Loucy (cell line): ENCODE measurements around the gene CDC14A.
"Not testable (repeated sequence)": the region's sequence is repeated elsewhere in the genome, so short reads cannot be mapped to it uniquely, and the experiment has no call there.

Experiments
- H2AFZ ChIP-seq: fragments of 200-600 bp; sonication (generic); 2 replicates; pipeline ENCODE4 v1.6.0; 2016; ENCODE audit warnings: antibody characterized with exemption, mild to moderate bottlenecking, low read length, moderate library complexity
- H3F3A ChIP-seq: fragments of 200-600 bp; 2 replicates; pipeline ENCODE4 v1.6.0; 2016; ENCODE audit warnings: antibody characterized with exemption, low read depth, mild to moderate bottlenecking
- H3K27me3 ChIP-seq: fragments of 200-600 bp; sonication (generic); 2 replicates; pipeline ENCODE4 v1.6.1; 2014; ENCODE audit warnings: low read length, mild to moderate bottlenecking; ENCODE audit not compliant: insufficient read depth, poor library complexity, severe bottlenecking
- H3K36me3 ChIP-seq: fragments of 200-600 bp; sonication (generic); 2 replicates; pipeline ENCODE4 v1.6.1; 2016; ENCODE audit warnings: low read length; ENCODE audit not compliant: insufficient read depth
- H3K4me1 ChIP-seq: fragments of 200-600 bp; sonication (generic); 2 replicates; pipeline ENCODE4 v1.5.1; 2014; ENCODE audit warnings: low read length, mild to moderate bottlenecking; ENCODE audit not compliant: insufficient read depth, poor library complexity, severe bottlenecking
- H3K4me2 ChIP-seq: fragments of 200-600 bp; sonication (generic); 2 replicates; pipeline ENCODE4 v1.6.0; 2014; ENCODE audit warnings: antibody characterized with exemption, low read length, low read depth, mild to moderate bottlenecking; ENCODE audit not compliant: poor library complexity, severe bottlenecking
- H3K4me3 ChIP-seq: fragments of 200-600 bp; sonication (generic); 2 replicates; pipeline ENCODE4 v1.5.1; 2014; ENCODE audit warnings: low read length, mild to moderate bottlenecking, mixed read lengths; ENCODE audit not compliant: poor library complexity, severe bottlenecking
- H3K79me2 ChIP-seq: fragments of 200-600 bp; sonication (generic); 2 replicates; pipeline ENCODE4 v1.6.1; 2014; ENCODE audit warnings: low read length; ENCODE audit not compliant: insufficient read depth
- H3K9ac ChIP-seq: fragments of 200-600 bp; sonication (generic); 2 replicates; pipeline ENCODE4 v1.6.0; 2014; ENCODE audit warnings: mild to moderate bottlenecking, low read depth, low read length, moderate library complexity; ENCODE audit not compliant: poor library complexity, severe bottlenecking
- H3K9me2 ChIP-seq: fragments of 200-600 bp; sonication (generic); replicated peaks from 2 replicates; pipeline ENCODE4 v1.6.1; 2016; ENCODE audit warnings: low read depth, low read length, mixed read lengths
- H3K9me3 ChIP-seq: fragments of 200-600 bp; sonication (generic); 2 replicates; pipeline ENCODE4 v1.6.1; 2014; ENCODE audit warnings: mild to moderate bottlenecking, antibody characterized with exemption, low read length, low read depth; ENCODE audit not compliant: insufficient read depth
- H4K20me1 ChIP-seq: fragments of 200-600 bp; sonication (generic); 2 replicates; pipeline ENCODE4 v1.6.0; 2014; ENCODE audit warnings: antibody characterized with exemption, low read length, mild to moderate bottlenecking; ENCODE audit not compliant: insufficient read depth, poor library complexity, severe bottlenecking
- EZH2phosphoT487 ChIP-seq: fragments of 200-600 bp; IDR thresholded peaks from 2 replicates; pipeline ENCODE4 v1.6.1; 2018; ENCODE audit warnings: antibody characterized with exemption, mild to moderate bottlenecking, moderate library complexity, borderline replicate concordance
- TF ChIP-seq, protein P1 (sequence below): fragments of 200-600 bp; sonication (generic); conservative IDR thresholded peaks from 2 replicates; pipeline ENCODE4 v1.5.1; 2014; ENCODE audit warnings: mild to moderate bottlenecking, antibody characterized with exemption, low read length

CDC14A gene

GRCh38 chr1:100363831-100364230, 11.5 kb downstream of the CDC14A start:
- Histone ChIP-seq H2AFZ (no peak overlapping the region), H3K9me3 (no peaks in the 10 kb centered on the region), H3K4me1 (peaks cover 32% of the 10 kb centered on the region), H3K79me2 (peaks cover 72% of the 10 kb centered on the region), H3K9me2 (no peaks in the 10 kb centered on the region), H3K4me3 (no peak overlapping the region), H4K20me1 (no peaks in the 10 kb centered on the region), H3F3A (no peaks in the 10 kb centered on the region), H3K9ac (no peak overlapping the region), H3K4me2 (no peak overlapping the region), H3K27me3 (no peaks in the 10 kb centered on the region), H3K36me3 (peaks cover 4% of the 10 kb centered on the region; the same call in 1 of the 2 replicates)
- TF ChIP-seq, protein P1, sequence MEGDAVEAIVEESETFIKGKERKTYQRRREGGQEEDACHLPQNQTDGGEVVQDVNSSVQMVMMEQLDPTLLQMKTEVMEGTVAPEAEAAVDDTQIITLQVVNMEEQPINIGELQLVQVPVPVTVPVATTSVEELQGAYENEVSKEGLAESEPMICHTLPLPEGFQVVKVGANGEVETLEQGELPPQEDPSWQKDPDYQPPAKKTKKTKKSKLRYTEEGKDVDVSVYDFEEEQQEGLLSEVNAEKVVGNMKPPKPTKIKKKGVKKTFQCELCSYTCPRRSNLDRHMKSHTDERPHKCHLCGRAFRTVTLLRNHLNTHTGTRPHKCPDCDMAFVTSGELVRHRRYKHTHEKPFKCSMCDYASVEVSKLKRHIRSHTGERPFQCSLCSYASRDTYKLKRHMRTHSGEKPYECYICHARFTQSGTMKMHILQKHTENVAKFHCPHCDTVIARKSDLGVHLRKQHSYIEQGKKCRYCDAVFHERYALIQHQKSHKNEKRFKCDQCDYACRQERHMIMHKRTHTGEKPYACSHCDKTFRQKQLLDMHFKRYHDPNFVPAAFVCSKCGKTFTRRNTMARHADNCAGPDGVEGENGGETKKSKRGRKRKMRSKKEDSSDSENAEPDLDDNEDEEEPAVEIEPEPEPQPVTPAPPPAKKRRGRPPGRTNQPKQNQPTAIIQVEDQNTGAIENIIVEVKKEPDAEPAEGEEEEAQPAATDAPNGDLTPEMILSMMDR: no peak
- no peak for TF ChIP-seq EZH2phosphoT487

DNA sequence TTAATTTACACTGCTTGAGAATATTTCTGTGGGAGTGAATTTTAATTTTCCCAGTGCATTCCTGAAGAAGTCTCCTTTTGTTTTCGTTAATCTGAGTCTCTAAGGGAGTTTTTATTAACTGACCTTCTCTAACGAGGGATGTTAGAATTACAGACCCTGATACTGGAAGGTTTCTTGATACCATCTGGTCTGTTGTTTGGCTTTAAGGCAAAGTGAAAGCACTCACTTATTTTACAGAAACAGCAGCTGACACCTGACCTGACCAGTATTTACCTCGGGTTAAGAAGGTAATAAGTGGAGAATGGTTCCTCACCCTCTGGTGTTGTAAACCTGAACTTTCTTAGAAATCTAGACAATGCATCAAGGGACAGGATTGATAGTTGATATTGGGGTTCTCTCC, 12.4 kb downstream of the CDC14A start:
- H3F3A ChIP-seq: no peaks in the 10 kb centered on the region
- H3K27me3 ChIP-seq: no peaks in the 10 kb centered on the region
- H3K9ac ChIP-seq: no peak overlapping the region
- H4K20me1 ChIP-seq: no peaks in the 10 kb centered on the region
- no peak for TF ChIP-seq EZH2phosphoT487
- TF ChIP-seq, protein P1: no peak
- H3K36me3 ChIP-seq: peaks cover 4% of the 10 kb centered on the region; the same call in 1 of the 2 replicates
- peaks cover 72% of the 10 kb centered on the region for H3K79me2 ChIP-seq
- H3K4me1 ChIP-seq: peaks cover 26% of the 10 kb centered on the region
- H3K9me3 ChIP-seq: no peaks in the 10 kb centered on the region
- no peak overlapping the region for H3K4me3 ChIP-seq
- peak overlapping the region; percentile 38 for H3K4me2 ChIP-seq
- no peak overlapping the region for H2AFZ ChIP-seq
- no peaks in the 10 kb centered on the region for H3K9me2 ChIP-seq

DNA sequence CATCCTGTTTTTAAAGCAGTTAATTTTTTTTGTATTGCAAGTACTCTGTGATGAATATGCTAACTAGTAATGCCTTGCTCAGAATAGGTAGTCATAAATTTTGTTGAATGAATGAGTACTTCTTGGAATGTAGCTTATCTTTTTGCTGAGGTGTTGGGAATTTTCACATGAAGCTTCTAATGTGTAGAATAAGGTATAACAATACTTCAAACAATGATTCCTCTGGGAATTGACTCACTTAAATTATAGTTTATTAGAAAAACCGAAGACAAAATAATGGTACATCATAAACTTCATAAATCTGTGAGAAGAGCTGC, 13.9 kb downstream of the CDC14A start:
- no peak overlapping the region for H3K9ac ChIP-seq
- no peaks in the 10 kb centered on the region for H3K27me3 ChIP-seq
- no peaks in the 10 kb centered on the region for H4K20me1 ChIP-seq
- H3K4me1 ChIP-seq: peaks cover 19% of the 10 kb centered on the region
- no peak overlapping the region for H3K4me2 ChIP-seq
- no peak overlapping the region for H3K4me3 ChIP-seq
- TF ChIP-seq, protein P1: no peak
- TF ChIP-seq EZH2phosphoT487: no peak
- no peaks in the 10 kb centered on the region for H3F3A ChIP-seq
- no peaks in the 10 kb centered on the region for H3K9me3 ChIP-seq
- peaks cover 4% of the 10 kb centered on the region; the same call in 1 of the 2 replicates for H3K36me3 ChIP-seq
- H3K79me2 ChIP-seq: peaks cover 85% of the 10 kb centered on the region
- no peaks in the 10 kb centered on the region for H3K9me2 ChIP-seq
- H2AFZ ChIP-seq: no peak overlapping the region

DNA sequence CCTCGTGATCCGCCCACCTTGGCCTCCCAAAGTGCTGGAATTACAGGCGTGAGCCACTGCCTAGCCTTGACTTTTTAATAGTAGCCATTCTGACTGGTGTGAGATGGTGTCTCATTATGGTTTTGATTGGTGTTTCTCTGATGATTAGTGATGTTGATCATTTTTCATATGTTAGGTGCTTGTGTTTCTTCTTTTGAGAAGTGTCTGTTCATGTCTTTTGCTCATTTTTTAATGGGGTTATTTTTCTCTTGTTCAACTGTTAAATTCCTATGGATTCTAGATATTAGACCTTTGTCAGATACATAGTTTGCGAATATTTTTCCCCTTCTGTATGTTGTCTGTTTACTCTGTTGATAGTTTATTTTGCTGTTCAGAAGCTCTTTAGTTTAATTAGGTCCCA, 17.0 kb downstream of the CDC14A start:
- not testable (repeated sequence) for H3K27me3 ChIP-seq, H3K9me2 ChIP-seq, H3F3A ChIP-seq, H3K9me3 ChIP-seq, H4K20me1 ChIP-seq, H3K36me3 ChIP-seq, H2AFZ ChIP-seq, H3K9ac ChIP-seq, H3K4me3 ChIP-seq, H3K4me2 ChIP-seq
- H3K4me1 ChIP-seq: peaks cover 13% of the 10 kb centered on the region
- H3K79me2 ChIP-seq: peaks cover 73% of the 10 kb centered on the region

DNA sequence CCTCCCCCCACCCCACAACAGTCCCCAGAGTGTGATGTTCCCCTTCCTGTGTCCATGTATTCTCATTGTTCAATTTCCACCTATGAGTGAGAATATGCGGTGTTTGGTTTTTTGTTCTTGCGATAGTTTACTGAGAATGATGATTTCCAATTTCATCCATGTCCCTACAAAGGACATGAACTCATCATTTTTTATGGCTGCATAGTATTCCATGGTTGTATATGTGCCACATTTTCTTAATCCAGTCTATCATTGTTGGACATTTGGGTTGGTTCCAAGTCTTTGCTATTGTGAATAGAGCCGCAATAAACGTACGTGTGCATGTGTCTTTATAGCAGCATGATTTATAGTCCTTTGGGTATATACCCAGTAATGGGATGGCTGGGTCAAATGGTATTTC, 21.6 kb downstream of the CDC14A start:
- not testable (repeated sequence) for H3F3A ChIP-seq, H3K36me3 ChIP-seq, H3K9me3 ChIP-seq, H3K9ac ChIP-seq, H4K20me1 ChIP-seq, H3K4me3 ChIP-seq, H3K4me2 ChIP-seq, H2AFZ ChIP-seq, H3K9me2 ChIP-seq, H3K27me3 ChIP-seq
- peaks cover 19% of the 10 kb centered on the region for H3K4me1 ChIP-seq
- peaks cover 42% of the 10 kb centered on the region for H3K79me2 ChIP-seq
